Measurements from ENCODE around the gene RELN. TPM values are rescaled to one million over a fixed set of nuclear protein-coding genes. Genes with fewer than 3 reads are reported as not detected.

The RELN gene
- total and polyA plus RNA-seq, 2 donors (not counting 1 experiment from before 2014, with no cell fraction given) = 0.33 to 31.8 TPM

DNA sequence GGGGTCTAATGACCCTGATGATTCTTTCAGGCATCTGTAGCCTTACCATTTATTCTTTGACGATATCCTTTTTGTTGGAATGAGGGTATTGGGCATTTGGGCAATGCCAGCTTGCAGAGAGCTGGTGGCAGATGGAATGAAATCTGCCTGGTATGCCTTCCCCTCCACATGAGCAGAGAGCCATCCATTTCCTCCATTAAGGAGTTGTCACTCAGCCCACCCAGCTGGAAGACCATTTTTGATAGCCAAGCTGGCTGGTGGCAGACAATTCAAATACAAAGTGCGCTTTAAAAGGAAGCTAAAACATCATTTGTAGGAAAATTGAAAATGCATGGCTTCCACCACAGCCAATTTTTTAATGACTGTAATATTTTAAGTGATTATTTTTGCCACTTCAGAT, 303.4 kb downstream of the RELN start:
- no peaks in the 10 kb centered on the region for H3K27me3 ChIP-seq (ENCODE audit: control insufficient read depth, insufficient read depth, low read length)
- no peak overlapping the region for H3K9ac ChIP-seq (ENCODE audit: insufficient read depth, low read length)
- no peak for TF ChIP-seq EZH2 (IDR thresholded peaks at IDR 0.05; ENCODE audit: low read length, missing control alignments)
- TF ChIP-seq, protein P1, sequence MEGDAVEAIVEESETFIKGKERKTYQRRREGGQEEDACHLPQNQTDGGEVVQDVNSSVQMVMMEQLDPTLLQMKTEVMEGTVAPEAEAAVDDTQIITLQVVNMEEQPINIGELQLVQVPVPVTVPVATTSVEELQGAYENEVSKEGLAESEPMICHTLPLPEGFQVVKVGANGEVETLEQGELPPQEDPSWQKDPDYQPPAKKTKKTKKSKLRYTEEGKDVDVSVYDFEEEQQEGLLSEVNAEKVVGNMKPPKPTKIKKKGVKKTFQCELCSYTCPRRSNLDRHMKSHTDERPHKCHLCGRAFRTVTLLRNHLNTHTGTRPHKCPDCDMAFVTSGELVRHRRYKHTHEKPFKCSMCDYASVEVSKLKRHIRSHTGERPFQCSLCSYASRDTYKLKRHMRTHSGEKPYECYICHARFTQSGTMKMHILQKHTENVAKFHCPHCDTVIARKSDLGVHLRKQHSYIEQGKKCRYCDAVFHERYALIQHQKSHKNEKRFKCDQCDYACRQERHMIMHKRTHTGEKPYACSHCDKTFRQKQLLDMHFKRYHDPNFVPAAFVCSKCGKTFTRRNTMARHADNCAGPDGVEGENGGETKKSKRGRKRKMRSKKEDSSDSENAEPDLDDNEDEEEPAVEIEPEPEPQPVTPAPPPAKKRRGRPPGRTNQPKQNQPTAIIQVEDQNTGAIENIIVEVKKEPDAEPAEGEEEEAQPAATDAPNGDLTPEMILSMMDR (conservative IDR thresholded peaks at IDR 0.05 in 1 of 2, IDR thresholded peaks at IDR 0.05 in 1 of 2; ENCODE audit: low read depth in 1 of 2, low read length in 2 of 2) = no peak

DNA sequence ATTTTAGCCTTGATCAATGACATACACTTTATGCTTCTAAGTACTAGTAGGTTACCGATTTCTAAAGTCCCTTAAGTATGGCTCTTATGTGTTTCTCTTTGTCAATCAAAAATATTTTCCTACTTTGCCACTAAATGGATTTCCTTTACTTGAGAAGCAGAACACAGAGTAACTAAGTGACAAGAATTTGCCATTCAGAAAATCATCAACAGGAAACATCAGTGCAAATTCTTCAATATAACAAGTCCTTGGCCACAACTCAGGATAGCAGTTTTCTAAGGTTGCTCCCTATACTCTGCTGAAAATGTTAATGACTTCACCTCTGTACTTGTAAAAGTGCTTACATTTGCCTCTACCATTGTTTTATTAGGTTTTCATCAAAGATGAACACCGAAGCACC, 303.8 kb downstream of the RELN start:
- Histone ChIP-seq H3K27me3 (ENCODE audit: control insufficient read depth, insufficient read depth, low read length) (no peaks in the 10 kb centered on the region), H3K27ac (ENCODE audit: insufficient read depth, low read length) (no peak overlapping the region), H3K9ac (ENCODE audit: insufficient read depth, low read length) (no peak overlapping the region), H3K4me2 (ENCODE audit: extremely low read depth, insufficient read depth, low read length) (no peak overlapping the region), H4K20me1 (ENCODE audit: control insufficient read depth, extremely low read depth, insufficient read depth, low read length) (no peaks in the 10 kb centered on the region), H3K36me3 (ENCODE audit: control insufficient read depth, insufficient read depth, low read length) (no peaks in the 10 kb centered on the region), H3K4me1 (ENCODE audit: control insufficient read depth, extremely low read depth, insufficient read depth, low read length) (no peaks in the 10 kb centered on the region), H3K79me2 (ENCODE audit: control insufficient read depth, insufficient read depth, low read length) (no peaks in the 10 kb centered on the region), H2AFZ (ENCODE audit: low read length) (no peak overlapping the region), H3K4me3 (replicated peaks in 1 of 4; ENCODE audit: control extremely low read depth in 1 of 4, insufficient read depth in 1 of 4, low read depth in 3 of 4, low read length in 4 of 4) (no peak overlapping the region), H3K9me3 (ENCODE audit: control insufficient read depth, insufficient read depth, low read depth, low read length) (no peaks in the 10 kb centered on the region)
- TF ChIP-seq, protein P1 (conservative IDR thresholded peaks at IDR 0.05 in 1 of 2, IDR thresholded peaks at IDR 0.05 in 1 of 2; ENCODE audit: low read depth in 1 of 2, low read length in 2 of 2) = no peak
- TF ChIP-seq EZH2 (IDR thresholded peaks at IDR 0.05; ENCODE audit: low read length, missing control alignments) = no peak
- DNase-seq (ENCODE audit: low read depth in 2 of 2) = no peak

More for the DNA sequence above, 303.4 kb downstream of the RELN start:
- no peak overlapping the region for H3K4me2 ChIP-seq (ENCODE audit: extremely low read depth, insufficient read depth, low read length)
- H3K4me1 ChIP-seq (ENCODE audit: control insufficient read depth, extremely low read depth, insufficient read depth, low read length) = no peaks in the 10 kb centered on the region
- no peak for DNase-seq (ENCODE audit: low read depth in 2 of 2)
- H3K36me3 ChIP-seq (ENCODE audit: control insufficient read depth, insufficient read depth, low read length) = no peaks in the 10 kb centered on the region
- no peaks in the 10 kb centered on the region for H4K20me1 ChIP-seq (ENCODE audit: control insufficient read depth, extremely low read depth, insufficient read depth, low read length)
- H3K4me3 ChIP-seq (replicated peaks in 1 of 4; ENCODE audit: control extremely low read depth in 1 of 4, insufficient read depth in 1 of 4, low read depth in 3 of 4, low read length in 4 of 4) = no peak overlapping the region
- H3K9me3 ChIP-seq (ENCODE audit: control insufficient read depth, insufficient read depth, low read depth, low read length) = no peaks in the 10 kb centered on the region
- no peak overlapping the region for H3K27ac ChIP-seq (ENCODE audit: insufficient read depth, low read length)
- no peaks in the 10 kb centered on the region for H3K79me2 ChIP-seq (ENCODE audit: control insufficient read depth, insufficient read depth, low read length)
- H2AFZ ChIP-seq (ENCODE audit: low read length) = no peak overlapping the region

DNA sequence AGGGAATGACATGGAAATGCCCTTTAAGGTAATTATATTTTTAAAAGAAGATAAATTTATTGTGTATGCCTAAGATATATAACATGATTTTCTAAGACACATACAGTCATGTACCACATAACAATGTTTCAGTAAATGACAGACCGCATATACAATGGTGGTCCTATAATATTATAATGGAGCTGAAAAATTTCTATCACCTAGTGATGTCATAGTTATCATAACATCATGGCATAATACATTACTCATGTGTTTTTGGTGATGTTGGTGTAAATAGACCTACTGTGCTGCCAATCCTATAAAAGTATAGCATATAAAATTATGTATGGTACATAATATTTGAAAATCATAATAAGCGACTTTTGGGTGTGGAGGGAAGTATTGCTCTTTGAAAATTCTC, 306.1 kb downstream of the RELN start:
- Histone ChIP-seq H3K9me3 (ENCODE audit: control insufficient read depth, insufficient read depth, low read depth, low read length) (no peaks in the 10 kb centered on the region), H3K4me3 (replicated peaks in 1 of 4; ENCODE audit: control extremely low read depth in 1 of 4, insufficient read depth in 1 of 4, low read depth in 3 of 4, low read length in 4 of 4) (no peak overlapping the region), H3K79me2 (ENCODE audit: control insufficient read depth, insufficient read depth, low read length) (no peaks in the 10 kb centered on the region), H3K27me3 (ENCODE audit: control insufficient read depth, insufficient read depth, low read length) (no peaks in the 10 kb centered on the region), H3K36me3 (ENCODE audit: control insufficient read depth, insufficient read depth, low read length) (no peaks in the 10 kb centered on the region), H3K27ac (ENCODE audit: insufficient read depth, low read length) (no peak overlapping the region), H3K4me1 (ENCODE audit: control insufficient read depth, extremely low read depth, insufficient read depth, low read length) (no peaks in the 10 kb centered on the region), H4K20me1 (ENCODE audit: control insufficient read depth, extremely low read depth, insufficient read depth, low read length) (no peaks in the 10 kb centered on the region), H2AFZ (ENCODE audit: low read length) (no peak overlapping the region), H3K9ac (ENCODE audit: insufficient read depth, low read length) (no peak overlapping the region), H3K4me2 (ENCODE audit: extremely low read depth, insufficient read depth, low read length) (no peak overlapping the region)
- TF ChIP-seq, protein P1 (conservative IDR thresholded peaks at IDR 0.05 in 1 of 2, IDR thresholded peaks at IDR 0.05 in 1 of 2; ENCODE audit: low read depth in 1 of 2, low read length in 2 of 2) = no peak
- no peak for TF ChIP-seq EZH2 (IDR thresholded peaks at IDR 0.05; ENCODE audit: low read length, missing control alignments)
- no peak for DNase-seq (ENCODE audit: low read depth in 2 of 2)

Measured in fibroblast of lung (primary cell).